Liver (tissue), 9 donors: ENCODE data around the gene STAT3. TPM values are rescaled to one million over a fixed set of nuclear protein-coding genes. Genes with fewer than 3 reads are reported as not detected.

Source experiments
- DNase-seq: peaks from one replicate; pipeline ENCODE4 v3.0.0-alpha.2; 2017; ENCODE audit warnings: low spot score
- H3K27ac ChIP-seq, 2 donors: one replicate each; pipeline ENCODE4 v1.7.0; 2013; ENCODE audit warnings: inconsistent platforms in 2 of 2, low read length in 2 of 2, control low read depth in 1 of 2, low read depth in 1 of 2, mild to moderate bottlenecking in 1 of 2
- H3K27me3 ChIP-seq, 4 donors: one replicate each; pipeline versions ENCODE4 v1.6.1 to v1.7.0; 2013; ENCODE audit warnings: low read length in 3 of 4, inconsistent platforms in 1 of 4, mild to moderate bottlenecking in 1 of 4, moderate library complexity in 1 of 4; ENCODE audit not compliant: control insufficient read depth in 4 of 4, insufficient read depth in 4 of 4
- H3K36me3 ChIP-seq, 4 donors: one replicate each; pipeline versions ENCODE4 v1.6.1 to v1.7.0; 2013; ENCODE audit warnings: low read length in 3 of 4, mild to moderate bottlenecking in 3 of 4, low read depth in 1 of 4, moderate library complexity in 1 of 4; ENCODE audit not compliant: control insufficient read depth in 4 of 4, insufficient read depth in 3 of 4
- H3K4me1 ChIP-seq, 4 donors: one replicate each; pipeline versions ENCODE4 v1.6.1 to v1.7.0; 2013; ENCODE audit warnings: low read length in 3 of 4, mild to moderate bottlenecking in 3 of 4, moderate library complexity in 1 of 4; ENCODE audit not compliant: control insufficient read depth in 4 of 4, insufficient read depth in 4 of 4
- H3K4me3 ChIP-seq, 3 donors: one replicate each; pipeline versions ENCODE4 v1.6.1 to v1.7.0; 2013; ENCODE audit warnings: low read length in 3 of 3, control low read depth in 1 of 3, low read depth in 1 of 3, mild to moderate bottlenecking in 1 of 3
- H3K9ac ChIP-seq, 2 donors: one replicate each; pipeline ENCODE4 v1.7.0; 2013; ENCODE audit warnings: low read length in 2 of 2, mild to moderate bottlenecking in 2 of 2, moderate library complexity in 2 of 2, control low read depth in 1 of 2, low read depth in 1 of 2
- H3K9me3 ChIP-seq, 4 donors: one replicate each; pipeline versions ENCODE4 v1.6.1 to v1.7.0; 2013; ENCODE audit warnings: low read length in 3 of 4; ENCODE audit not compliant: control insufficient read depth in 4 of 4
- ATF3 ChIP-seq: IDR thresholded peaks from 2 replicates; pipeline ENCODE4 v1.6.1; 2016; ENCODE audit warnings: antibody characterized with exemption
- CTCF ChIP-seq: fragments of 150-350 bp; IDR thresholded peaks from 2 replicates; pipeline ENCODE4 v1.5.1; 2017; ENCODE audit warnings: improper control_type of control experiment, low read depth, low read length; ENCODE audit not compliant: missing input control
- EGR1 ChIP-seq, 2 donors: IDR thresholded peaks; 2 replicates each; pipeline ENCODE4 v1.6.1; 2016 to 2018; ENCODE audit warnings: antibody characterized with exemption in 2 of 2, low read depth in 2 of 2
- FOXA1 ChIP-seq: IDR thresholded peaks from 2 replicates; pipeline ENCODE4 v1.6.1; 2016; ENCODE audit warnings: antibody characterized with exemption
- FOXA2 ChIP-seq: IDR thresholded peaks from 2 replicates; pipeline ENCODE4 v1.6.1; 2016; ENCODE audit warnings: antibody characterized with exemption
- GABPA ChIP-seq, 2 donors: IDR thresholded peaks in 1 of 2; conservative IDR thresholded peaks in 1 of 2; 2 replicates each; pipeline ENCODE4 v1.6.1; 2016; ENCODE audit warnings: antibody characterized with exemption in 2 of 2, mild to moderate bottlenecking in 1 of 2, moderate library complexity in 1 of 2
- HNF4A ChIP-seq, 2 donors: conservative IDR thresholded peaks; 2 replicates each; pipeline ENCODE4 v1.6.1; 2016; ENCODE audit warnings: antibody characterized with exemption in 2 of 2, mild to moderate bottlenecking in 2 of 2
- HNF4G ChIP-seq: IDR thresholded peaks from 2 replicates; pipeline ENCODE4 v1.6.1; 2016; ENCODE audit warnings: antibody characterized with exemption
- JUND ChIP-seq, 2 donors: IDR thresholded peaks; 2 replicates each; pipeline ENCODE4 v1.6.1; 2016; ENCODE audit warnings: antibody characterized with exemption in 2 of 2
- MAX ChIP-seq: IDR thresholded peaks from 2 replicates; pipeline ENCODE4 v1.6.1; 2016; ENCODE audit warnings: antibody characterized with exemption
- NR2F2 ChIP-seq: IDR thresholded peaks from 2 replicates; pipeline ENCODE4 v1.6.1; 2016; ENCODE audit warnings: antibody characterized with exemption
- RAD21 ChIP-seq, 2 donors: IDR thresholded peaks; 2 replicates each; pipeline ENCODE4 v1.6.1; 2016; ENCODE audit warnings: antibody characterized with exemption in 2 of 2, mild to moderate bottlenecking in 2 of 2
- REST ChIP-seq: IDR thresholded peaks from 2 replicates; pipeline ENCODE4 v1.6.1; 2016; ENCODE audit warnings: antibody characterized with exemption, mild to moderate bottlenecking
- RXRA ChIP-seq, 2 donors: IDR thresholded peaks; 2 replicates each; pipeline ENCODE4 v1.6.1; 2017 to 2018; ENCODE audit warnings: antibody characterized with exemption in 2 of 2, mild to moderate bottlenecking in 1 of 2
- SP1 ChIP-seq: IDR thresholded peaks from 2 replicates; pipeline ENCODE4 v1.6.1; 2018; ENCODE audit warnings: antibody characterized with exemption, mild to moderate bottlenecking
- TAF1 ChIP-seq: conservative IDR thresholded peaks from 2 replicates; pipeline ENCODE4 v1.6.1; 2016; ENCODE audit warnings: antibody characterized with exemption, mild to moderate bottlenecking
- YY1 ChIP-seq: IDR thresholded peaks from 2 replicates; pipeline ENCODE4 v1.6.1; 2016; ENCODE audit warnings: antibody characterized with exemption, mild to moderate bottlenecking
- ZBTB33 ChIP-seq: IDR thresholded peaks from 2 replicates; pipeline ENCODE4 v1.6.1; 2016; ENCODE audit warnings: antibody characterized with exemption
- WGBS: extraction: QIAGEN DNeasy Blood & Tissue Kit; methylation state at CpG from one replicate; pipeline ENCODE4 v1.1.7; 2013; 5-methylcytosine and 5-hydroxymethylcytosine counted together
- polyA plus RNA-seq, 2 donors: library from polyadenylated mRNA; stranded (reverse) in 1 of 2; unstranded in 1 of 2; fragments of 200-250 nt in 1 of 2; fragments of >200 nt in 1 of 2; fragmentation: Nextera tagmentation in 1 of 2; extraction: Ambion mirVana in 1 of 2; gene quantifications; one replicate each; pipeline versions ENCODE4 v1.2.1 to v1.2.3, GENCODE V29; 2013 to 2015
- total RNA-seq, 2 donors: library from RNA; depleted of rRNA; stranded (reverse); fragments of >200 nt; gene quantifications; one replicate each; pipeline ENCODE4 v1.2.3, GENCODE V29; 2014
- donor health status: healthy.
- donor health status: healthy.
- donor health status: healthy.
- donor health status: healthy.
- donor health status: healthy.

The STAT3 gene
- total and polyA plus RNA-seq, 4 donors, result 68.7 to 301 (median 114) TPM

- TF ChIP-seq ZBTB33, result no peak
Observed at GRCh38 chr17:42424991-42425610, 36.9 kb upstream of the STAT3 start (continued).

GRCh38 chr17:42423766-42424165 lies 35.5 kb upstream of the STAT3 start:
- no peak for DNase-seq
- H3K27ac ChIP-seq, result peak overlapping the region in 1 of 2 donors; percentile 42
- no peaks in the 10 kb centered on the region for H3K36me3 ChIP-seq
- peaks cover 0 to 4% (median 0%) of the 10 kb centered on the region in 4 donors for H3K27me3 ChIP-seq
- no peaks in the 10 kb centered on the region for H3K9me3 ChIP-seq
- H3K4me1 ChIP-seq, result peaks cover 5 to 15% (median 11%) of the 10 kb centered on the region in 4 donors
- peak overlapping the region in 1 of 3 donors; percentile 57 for H3K4me3 ChIP-seq
- WGBS, result 83% methylated on average over 11 of the region's 11 CpGs
- TF ChIP-seq REST, result no peak
- TF ChIP-seq TAF1, result no peak
- no peak for TF ChIP-seq CTCF
- no peak overlapping the region for H3K9ac ChIP-seq

GRCh38 chr17:42422958-42423712 lies 34.9 kb upstream of the STAT3 start, which contains the start of gene CAVIN1:
CAVIN1 (minus strand) TSS chr17:42423256; CDS start chr17:42423097, 159 bp downstream.
- Histone ChIP-seq H3K9me3 (no peaks in the 10 kb centered on the region), H3K36me3 (no peaks in the 10 kb centered on the region), H3K27me3 (peaks cover 0 to 4% (median 0%) of the 10 kb centered on the region in 4 donors), H3K9ac (peak within 1 kb of the TSS in 1 of 2 donors; percentile 69), H3K27ac (peak within 1 kb of the TSS; percentile 70 to 74), H3K4me1 (peaks cover 4 to 12% (median 8%) of the 10 kb centered on the region in 4 donors), H3K4me3 (peak within 1 kb of the TSS; percentile 22 to 57 (median 46))
- DNase-seq, result peak; percentile 72
- WGBS, result 4% methylated on average over 58 of the region's 58 CpGs
- TF ChIP-seq FOXA2, result no peak
- TF ChIP-seq MAX, result no peak
- no peak for TF ChIP-seq JUND (IDR thresholded peaks at IDR 0.05)
- TF ChIP-seq ZBTB33, result no peak
- no peak for TF ChIP-seq HNF4A (conservative IDR thresholded peaks at IDR 0.05)
- peak; percentile 59 for TF ChIP-seq SP1
- TF ChIP-seq TAF1, result peak; percentile 83
- no peak for TF ChIP-seq GABPA (IDR thresholded peaks at IDR 0.05 in 1 of 2, conservative IDR thresholded peaks at IDR 0.05 in 1 of 2)
- TF ChIP-seq RXRA (IDR thresholded peaks at IDR 0.05), result no peak
- peak; percentile 13 to 41 for TF ChIP-seq RAD21 (IDR thresholded peaks at IDR 0.05)
- no peak for TF ChIP-seq FOXA1
- TF ChIP-seq ATF3, result no peak
- TF ChIP-seq HNF4G, result no peak
- no peak for TF ChIP-seq YY1
- TF ChIP-seq NR2F2, result no peak
- no peak for TF ChIP-seq EGR1 (IDR thresholded peaks at IDR 0.05; ENCODE audit: low read depth in 2 of 2)
